ENCODE results near the gene APBA2. TPM values are rescaled to one million over a fixed set of nuclear protein-coding genes. Genes with fewer than 3 reads are reported as not detected.

APBA2 gene
- total RNA-seq, 1 donor from 2014 or later, result 5.3 TPM

DNA sequence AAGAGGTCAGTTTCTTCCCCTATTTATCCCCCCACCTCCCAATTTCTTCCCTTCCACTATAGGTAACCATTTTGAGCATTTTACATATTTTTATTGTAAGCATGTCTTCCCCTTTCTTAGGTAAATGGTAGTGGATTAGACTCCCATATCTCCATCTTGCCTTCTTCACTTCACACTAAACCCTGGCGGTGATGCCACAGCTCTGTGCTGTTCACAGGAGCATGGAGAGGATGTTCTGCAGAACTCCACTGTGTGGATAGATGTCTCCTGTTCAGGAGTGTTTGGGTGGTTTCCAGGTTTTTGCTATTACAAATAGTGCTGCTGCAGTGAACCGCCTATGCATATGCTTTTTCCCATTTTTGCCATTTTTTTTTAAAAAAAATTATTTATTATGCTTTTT lies 201.1 kb downstream of the APBA2 start:
- Histone ChIP-seq H3K36me3 (ENCODE audit: control insufficient read depth, insufficient read depth, low read length) (no peaks in the 10 kb centered on the region), H3K4me3 (ENCODE audit: low read depth, low read length) (no peak overlapping the region), H3K27me3 (ENCODE audit: control insufficient read depth, insufficient read depth, low read length) (no peaks in the 10 kb centered on the region)
- no peak for FAIRE-seq
- TF ChIP-seq, protein P1, sequence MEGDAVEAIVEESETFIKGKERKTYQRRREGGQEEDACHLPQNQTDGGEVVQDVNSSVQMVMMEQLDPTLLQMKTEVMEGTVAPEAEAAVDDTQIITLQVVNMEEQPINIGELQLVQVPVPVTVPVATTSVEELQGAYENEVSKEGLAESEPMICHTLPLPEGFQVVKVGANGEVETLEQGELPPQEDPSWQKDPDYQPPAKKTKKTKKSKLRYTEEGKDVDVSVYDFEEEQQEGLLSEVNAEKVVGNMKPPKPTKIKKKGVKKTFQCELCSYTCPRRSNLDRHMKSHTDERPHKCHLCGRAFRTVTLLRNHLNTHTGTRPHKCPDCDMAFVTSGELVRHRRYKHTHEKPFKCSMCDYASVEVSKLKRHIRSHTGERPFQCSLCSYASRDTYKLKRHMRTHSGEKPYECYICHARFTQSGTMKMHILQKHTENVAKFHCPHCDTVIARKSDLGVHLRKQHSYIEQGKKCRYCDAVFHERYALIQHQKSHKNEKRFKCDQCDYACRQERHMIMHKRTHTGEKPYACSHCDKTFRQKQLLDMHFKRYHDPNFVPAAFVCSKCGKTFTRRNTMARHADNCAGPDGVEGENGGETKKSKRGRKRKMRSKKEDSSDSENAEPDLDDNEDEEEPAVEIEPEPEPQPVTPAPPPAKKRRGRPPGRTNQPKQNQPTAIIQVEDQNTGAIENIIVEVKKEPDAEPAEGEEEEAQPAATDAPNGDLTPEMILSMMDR (IDR thresholded peaks at IDR 0.05; ENCODE audit: insufficient read depth, low read length, severe bottlenecking), result no peak
- no peak for DNase-seq (ENCODE audit: low read depth)

GRCh38 chr15:29087521-29088285 lies 201.9 kb downstream of the APBA2 start:
- no peaks in the 10 kb centered on the region for H3K36me3 ChIP-seq (ENCODE audit: control insufficient read depth, insufficient read depth, low read length)
- no peak for FAIRE-seq
- H3K27me3 ChIP-seq (ENCODE audit: control insufficient read depth, insufficient read depth, low read length), result no peaks in the 10 kb centered on the region
- H3K4me3 ChIP-seq (ENCODE audit: low read depth, low read length), result no peak overlapping the region
- TF ChIP-seq, protein P1 (IDR thresholded peaks at IDR 0.05; ENCODE audit: insufficient read depth, low read length, severe bottlenecking), result no peak
- DNase-seq (ENCODE audit: low read depth), result no peak

DNA sequence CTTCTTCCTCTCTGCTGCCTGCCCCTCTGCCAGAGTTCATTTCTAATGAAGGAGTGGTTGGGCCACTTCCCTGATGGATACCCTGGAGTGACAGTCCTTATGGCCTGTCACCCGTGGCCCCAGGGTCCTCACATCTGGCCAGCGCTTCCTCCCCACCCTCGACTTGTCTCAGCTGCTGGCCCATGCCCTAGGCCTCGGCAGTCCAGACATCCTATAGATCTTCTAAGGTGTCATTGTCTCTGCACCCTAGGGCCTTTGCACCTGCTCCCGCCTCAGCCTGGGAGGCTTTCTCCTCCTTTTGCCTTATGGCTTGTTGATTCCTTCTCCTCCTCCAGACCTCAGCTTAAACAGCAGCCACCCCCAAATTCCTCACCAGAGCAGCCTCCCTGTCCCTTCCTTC lies 202.9 kb downstream of the APBA2 start:
- DNase-seq (ENCODE audit: low read depth) (no peak), FAIRE-seq (no peak)
- Histone ChIP-seq H3K27me3 (ENCODE audit: control insufficient read depth, insufficient read depth, low read length) (no peaks in the 10 kb centered on the region), H3K36me3 (ENCODE audit: control insufficient read depth, insufficient read depth, low read length) (no peaks in the 10 kb centered on the region), H3K4me3 (ENCODE audit: low read depth, low read length) (no peak overlapping the region)
- TF ChIP-seq, protein P1 (IDR thresholded peaks at IDR 0.05; ENCODE audit: insufficient read depth, low read length, severe bottlenecking), result no peak

DNA sequence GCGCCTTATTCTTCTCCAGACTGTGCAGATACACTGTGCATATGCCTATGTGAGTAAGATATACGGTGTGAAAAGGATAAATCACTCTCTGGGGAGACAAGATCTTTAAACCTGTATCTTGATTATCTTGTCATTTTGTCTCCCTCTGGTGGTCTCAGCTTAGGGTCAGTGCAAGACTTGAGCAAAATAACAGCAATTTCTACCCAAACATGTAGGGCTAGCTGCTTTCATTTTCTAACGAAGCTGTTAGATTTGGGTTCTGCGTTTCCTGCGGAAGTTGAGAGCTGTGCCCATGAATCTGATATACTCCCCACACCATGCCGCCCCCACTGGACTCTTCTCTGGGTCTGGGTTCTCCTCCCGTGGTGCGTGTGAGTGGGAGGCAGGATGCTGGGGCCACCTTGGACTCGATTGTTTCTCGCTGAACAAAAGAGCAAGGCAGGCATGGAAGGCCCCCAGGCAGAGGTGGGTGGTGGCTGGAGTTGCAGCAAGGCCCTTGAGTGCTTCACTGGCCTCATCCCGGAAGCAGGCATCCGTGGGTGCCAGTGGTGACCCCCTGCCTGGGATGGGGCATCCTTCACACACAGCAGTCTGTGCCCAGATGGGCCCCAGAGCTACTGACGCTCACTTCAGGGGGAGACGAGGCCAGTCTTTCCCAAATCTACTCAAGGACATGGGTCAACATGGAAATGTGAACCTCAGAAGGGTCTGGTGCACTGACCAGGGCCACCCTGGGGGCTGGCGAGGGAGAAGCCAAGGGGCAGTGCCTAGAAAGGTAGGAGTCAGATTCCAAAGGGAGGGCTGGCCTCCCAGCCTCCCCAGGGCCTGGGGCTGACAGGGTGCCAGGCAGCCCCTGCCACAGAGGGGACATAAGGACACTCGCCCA lies 204.2 kb downstream of the APBA2 start:
- no peaks in the 10 kb centered on the region for H3K27me3 ChIP-seq (ENCODE audit: control insufficient read depth, insufficient read depth, low read length)
- H3K4me3 ChIP-seq (ENCODE audit: low read depth, low read length), result no peak overlapping the region
- FAIRE-seq, result no peak
- H3K36me3 ChIP-seq (ENCODE audit: control insufficient read depth, insufficient read depth, low read length), result no peaks in the 10 kb centered on the region
- DNase-seq (ENCODE audit: low read depth), result no peak
- TF ChIP-seq, protein P1 (IDR thresholded peaks at IDR 0.05; ENCODE audit: insufficient read depth, low read length, severe bottlenecking), result no peak

DNA sequence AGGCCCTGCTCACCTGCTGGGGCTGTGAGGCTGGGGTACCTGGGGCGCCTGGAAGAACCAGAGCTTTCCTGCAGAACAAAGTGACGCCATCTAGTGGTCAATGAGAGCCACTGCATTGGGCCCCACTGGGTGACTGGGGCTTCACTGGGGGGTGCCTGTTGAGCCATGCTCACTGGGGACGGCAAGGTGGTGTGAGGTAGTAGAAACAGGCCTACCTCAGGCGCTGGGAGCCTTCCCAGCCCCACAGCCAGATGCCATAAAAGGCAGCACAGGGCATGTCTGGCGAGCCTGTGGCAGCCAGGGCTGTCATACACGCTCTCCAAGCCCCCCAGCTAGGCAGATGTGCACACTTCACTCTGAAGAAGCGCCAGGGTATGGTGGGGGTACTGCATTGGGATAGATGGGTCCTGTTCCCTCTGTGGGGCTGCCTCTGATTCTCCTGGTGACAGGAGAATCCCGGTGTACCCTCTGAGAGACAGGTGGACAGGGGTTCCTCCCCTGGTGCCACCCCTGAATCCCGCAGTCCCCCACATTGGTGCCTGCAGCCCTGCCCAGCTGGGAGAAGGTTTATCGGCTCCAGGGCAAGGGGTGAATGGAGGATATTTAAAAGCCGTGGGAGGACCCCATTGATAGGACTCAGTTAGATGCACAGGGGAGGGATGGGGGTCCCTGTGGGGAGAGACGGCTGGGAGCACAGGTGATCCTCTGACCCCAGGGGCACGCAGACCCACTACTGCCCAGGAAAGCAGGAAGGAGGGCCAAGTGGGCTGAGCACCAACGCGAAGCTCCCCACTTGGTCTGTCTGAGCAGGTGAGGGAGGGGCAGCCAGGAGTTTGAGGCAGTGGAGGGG lies 205.1 kb downstream of the APBA2 start:
- H3K27me3 ChIP-seq (ENCODE audit: control insufficient read depth, insufficient read depth, low read length), result no peaks in the 10 kb centered on the region
- no peaks in the 10 kb centered on the region for H3K36me3 ChIP-seq (ENCODE audit: control insufficient read depth, insufficient read depth, low read length)
- TF ChIP-seq, protein P1 (IDR thresholded peaks at IDR 0.05; ENCODE audit: insufficient read depth, low read length, severe bottlenecking), result peak; percentile 73
- no peak overlapping the region for H3K4me3 ChIP-seq (ENCODE audit: low read depth, low read length)
- FAIRE-seq (no peak), DNase-seq (ENCODE audit: low read depth) (no peak)
